ENCODE results near the gene SCCPDH. TPM values are rescaled to one million over a fixed set of nuclear protein-coding genes. Genes with fewer than 3 reads are reported as not detected.
A peak's percentile ranks its signal among the peaks of the same experiment; 100 is the strongest.
"Not testable (repeated sequence)": the region's sequence is repeated elsewhere in the genome, so short reads cannot be mapped to it uniquely, and the experiment has no call there.

The SCCPDH gene
- total RNA-seq, 1 donor = 55.1 TPM

GRCh38 chr1:246805135-246805716, 81.0 kb downstream of the SCCPDH start:
- no peak for TF ChIP-seq CTCF (IDR thresholded peaks at IDR 0.05; ENCODE audit: insufficient read depth, low read length)
- DNase-seq (ENCODE audit: low read depth) = no peak
- no peak overlapping the region for H3K4me3 ChIP-seq (ENCODE audit: low read depth, low read length)

GRCh38 chr1:246809473-246809872, 85.3 kb downstream of the SCCPDH start:
- no peak for TF ChIP-seq CTCF (IDR thresholded peaks at IDR 0.05; ENCODE audit: insufficient read depth, low read length)
- no peak for DNase-seq (ENCODE audit: low read depth)
- no peak overlapping the region for H3K4me3 ChIP-seq (ENCODE audit: low read depth, low read length)

- no peak for TF ChIP-seq CTCF (IDR thresholded peaks at IDR 0.05; ENCODE audit: insufficient read depth, low read length)
- H3K4me3 ChIP-seq (ENCODE audit: low read depth, low read length) = no peak overlapping the region
- no peak for DNase-seq (ENCODE audit: low read depth)
These were observed 87.8 kb downstream of the SCCPDH start for GRCh38 chr1:246811985-246812384.

- H3K4me3 ChIP-seq (ENCODE audit: low read depth, low read length); DNase-seq (ENCODE audit: low read depth): not testable (repeated sequence)
These were observed 89.1 kb downstream of the SCCPDH start for GRCh38 chr1:246813325-246813724.

- no peak overlapping the region for H3K4me3 ChIP-seq (ENCODE audit: low read depth, low read length)
- no peak for DNase-seq (ENCODE audit: low read depth)
- TF ChIP-seq CTCF (IDR thresholded peaks at IDR 0.05; ENCODE audit: insufficient read depth, low read length) = no peak
These were observed 90.7 kb downstream of the SCCPDH start for GRCh38 chr1:246814890-246815289.

- TF ChIP-seq CTCF (IDR thresholded peaks at IDR 0.05; ENCODE audit: insufficient read depth, low read length) = no peak
- no peak overlapping the region for H3K4me3 ChIP-seq (ENCODE audit: low read depth, low read length)
- peak; percentile 37 for DNase-seq (ENCODE audit: low read depth)
These were observed 91.6 kb downstream of the SCCPDH start for GRCh38 chr1:246815693-246816270.

Small RNA genes lying within 50 kb of the gene (small RNA-seq; reads per million reads assigned to genes)
- not detected for gene AC113174.1

Other genes with a start within 250 kb of the SCCPDH start
- gene SMYD3, start 217.1 kb upstream of the SCCPDH start, total RNA-seq (ENCODE audit: low replicate concordance) = 45.5 and 53.1 TPM in 2 replicates
- gene TFB2M, start 158.1 kb upstream of the SCCPDH start, total RNA-seq (ENCODE audit: low replicate concordance) = 22.2 and 23.8 TPM in 2 replicates
- gene CNST, start 158.0 kb upstream of the SCCPDH start, total RNA-seq (ENCODE audit: low replicate concordance) = 13.1 and 25.2 TPM in 2 replicates
- gene AHCTF1, start 207.5 kb downstream of the SCCPDH start, total RNA-seq (ENCODE audit: low replicate concordance) = 26.5 and 38.7 TPM in 2 replicates

Measured in fibroblast of the aortic adventitia (primary cell).